ENCODE measurements around the gene UQCC2. TPM values are rescaled to one million over a fixed set of nuclear protein-coding genes. Genes with fewer than 3 reads are reported as not detected.
A peak's percentile ranks its signal among the peaks of the same experiment; 100 is the strongest.

UQCC2 gene
- total and polyA plus RNA-seq, 2 of the 8 experiments (the other 6 are each of a cell fraction or from before 2014, with no cell fraction given) = 52.1 to 104 TPM

DNA sequence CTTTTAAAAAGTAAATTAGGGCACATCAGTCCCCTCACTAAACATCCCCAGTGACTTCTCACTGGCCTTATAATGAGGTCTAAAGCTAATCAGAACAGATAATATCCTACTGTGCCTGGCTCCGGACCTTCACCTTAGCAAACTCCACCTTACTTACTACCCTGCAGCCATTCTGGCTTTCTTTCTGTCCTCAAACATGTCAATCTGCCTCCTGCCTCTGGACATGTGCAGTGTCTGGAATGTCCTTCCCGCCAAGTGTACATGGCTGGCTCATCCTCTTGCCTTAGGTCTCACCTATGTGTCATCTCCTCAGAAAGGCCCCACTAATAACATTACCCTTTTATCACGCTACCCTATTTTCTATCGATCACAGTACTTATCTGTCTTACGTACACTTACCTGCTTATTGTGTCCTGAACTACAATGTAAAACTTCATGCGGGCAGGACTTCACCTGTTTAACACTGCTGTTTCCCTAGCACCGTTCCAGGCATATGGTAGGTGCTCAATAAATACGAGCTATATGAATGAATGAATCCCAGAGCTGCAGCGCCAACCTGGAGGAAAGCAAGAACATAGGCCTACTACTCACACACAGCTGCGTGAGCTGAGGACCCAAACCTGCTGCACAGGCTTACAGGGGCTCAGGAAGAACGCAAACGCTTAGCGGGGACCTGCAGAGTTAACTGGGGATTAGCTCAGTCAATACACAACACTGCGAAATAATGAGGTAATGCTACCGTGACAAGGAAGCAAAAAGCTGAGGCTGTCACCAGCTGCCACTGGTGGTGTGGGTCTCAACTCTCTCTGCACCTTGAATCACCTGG, 991 bp downstream of the UQCC2 start (continued):
- TF ChIP-seq, protein P1, sequence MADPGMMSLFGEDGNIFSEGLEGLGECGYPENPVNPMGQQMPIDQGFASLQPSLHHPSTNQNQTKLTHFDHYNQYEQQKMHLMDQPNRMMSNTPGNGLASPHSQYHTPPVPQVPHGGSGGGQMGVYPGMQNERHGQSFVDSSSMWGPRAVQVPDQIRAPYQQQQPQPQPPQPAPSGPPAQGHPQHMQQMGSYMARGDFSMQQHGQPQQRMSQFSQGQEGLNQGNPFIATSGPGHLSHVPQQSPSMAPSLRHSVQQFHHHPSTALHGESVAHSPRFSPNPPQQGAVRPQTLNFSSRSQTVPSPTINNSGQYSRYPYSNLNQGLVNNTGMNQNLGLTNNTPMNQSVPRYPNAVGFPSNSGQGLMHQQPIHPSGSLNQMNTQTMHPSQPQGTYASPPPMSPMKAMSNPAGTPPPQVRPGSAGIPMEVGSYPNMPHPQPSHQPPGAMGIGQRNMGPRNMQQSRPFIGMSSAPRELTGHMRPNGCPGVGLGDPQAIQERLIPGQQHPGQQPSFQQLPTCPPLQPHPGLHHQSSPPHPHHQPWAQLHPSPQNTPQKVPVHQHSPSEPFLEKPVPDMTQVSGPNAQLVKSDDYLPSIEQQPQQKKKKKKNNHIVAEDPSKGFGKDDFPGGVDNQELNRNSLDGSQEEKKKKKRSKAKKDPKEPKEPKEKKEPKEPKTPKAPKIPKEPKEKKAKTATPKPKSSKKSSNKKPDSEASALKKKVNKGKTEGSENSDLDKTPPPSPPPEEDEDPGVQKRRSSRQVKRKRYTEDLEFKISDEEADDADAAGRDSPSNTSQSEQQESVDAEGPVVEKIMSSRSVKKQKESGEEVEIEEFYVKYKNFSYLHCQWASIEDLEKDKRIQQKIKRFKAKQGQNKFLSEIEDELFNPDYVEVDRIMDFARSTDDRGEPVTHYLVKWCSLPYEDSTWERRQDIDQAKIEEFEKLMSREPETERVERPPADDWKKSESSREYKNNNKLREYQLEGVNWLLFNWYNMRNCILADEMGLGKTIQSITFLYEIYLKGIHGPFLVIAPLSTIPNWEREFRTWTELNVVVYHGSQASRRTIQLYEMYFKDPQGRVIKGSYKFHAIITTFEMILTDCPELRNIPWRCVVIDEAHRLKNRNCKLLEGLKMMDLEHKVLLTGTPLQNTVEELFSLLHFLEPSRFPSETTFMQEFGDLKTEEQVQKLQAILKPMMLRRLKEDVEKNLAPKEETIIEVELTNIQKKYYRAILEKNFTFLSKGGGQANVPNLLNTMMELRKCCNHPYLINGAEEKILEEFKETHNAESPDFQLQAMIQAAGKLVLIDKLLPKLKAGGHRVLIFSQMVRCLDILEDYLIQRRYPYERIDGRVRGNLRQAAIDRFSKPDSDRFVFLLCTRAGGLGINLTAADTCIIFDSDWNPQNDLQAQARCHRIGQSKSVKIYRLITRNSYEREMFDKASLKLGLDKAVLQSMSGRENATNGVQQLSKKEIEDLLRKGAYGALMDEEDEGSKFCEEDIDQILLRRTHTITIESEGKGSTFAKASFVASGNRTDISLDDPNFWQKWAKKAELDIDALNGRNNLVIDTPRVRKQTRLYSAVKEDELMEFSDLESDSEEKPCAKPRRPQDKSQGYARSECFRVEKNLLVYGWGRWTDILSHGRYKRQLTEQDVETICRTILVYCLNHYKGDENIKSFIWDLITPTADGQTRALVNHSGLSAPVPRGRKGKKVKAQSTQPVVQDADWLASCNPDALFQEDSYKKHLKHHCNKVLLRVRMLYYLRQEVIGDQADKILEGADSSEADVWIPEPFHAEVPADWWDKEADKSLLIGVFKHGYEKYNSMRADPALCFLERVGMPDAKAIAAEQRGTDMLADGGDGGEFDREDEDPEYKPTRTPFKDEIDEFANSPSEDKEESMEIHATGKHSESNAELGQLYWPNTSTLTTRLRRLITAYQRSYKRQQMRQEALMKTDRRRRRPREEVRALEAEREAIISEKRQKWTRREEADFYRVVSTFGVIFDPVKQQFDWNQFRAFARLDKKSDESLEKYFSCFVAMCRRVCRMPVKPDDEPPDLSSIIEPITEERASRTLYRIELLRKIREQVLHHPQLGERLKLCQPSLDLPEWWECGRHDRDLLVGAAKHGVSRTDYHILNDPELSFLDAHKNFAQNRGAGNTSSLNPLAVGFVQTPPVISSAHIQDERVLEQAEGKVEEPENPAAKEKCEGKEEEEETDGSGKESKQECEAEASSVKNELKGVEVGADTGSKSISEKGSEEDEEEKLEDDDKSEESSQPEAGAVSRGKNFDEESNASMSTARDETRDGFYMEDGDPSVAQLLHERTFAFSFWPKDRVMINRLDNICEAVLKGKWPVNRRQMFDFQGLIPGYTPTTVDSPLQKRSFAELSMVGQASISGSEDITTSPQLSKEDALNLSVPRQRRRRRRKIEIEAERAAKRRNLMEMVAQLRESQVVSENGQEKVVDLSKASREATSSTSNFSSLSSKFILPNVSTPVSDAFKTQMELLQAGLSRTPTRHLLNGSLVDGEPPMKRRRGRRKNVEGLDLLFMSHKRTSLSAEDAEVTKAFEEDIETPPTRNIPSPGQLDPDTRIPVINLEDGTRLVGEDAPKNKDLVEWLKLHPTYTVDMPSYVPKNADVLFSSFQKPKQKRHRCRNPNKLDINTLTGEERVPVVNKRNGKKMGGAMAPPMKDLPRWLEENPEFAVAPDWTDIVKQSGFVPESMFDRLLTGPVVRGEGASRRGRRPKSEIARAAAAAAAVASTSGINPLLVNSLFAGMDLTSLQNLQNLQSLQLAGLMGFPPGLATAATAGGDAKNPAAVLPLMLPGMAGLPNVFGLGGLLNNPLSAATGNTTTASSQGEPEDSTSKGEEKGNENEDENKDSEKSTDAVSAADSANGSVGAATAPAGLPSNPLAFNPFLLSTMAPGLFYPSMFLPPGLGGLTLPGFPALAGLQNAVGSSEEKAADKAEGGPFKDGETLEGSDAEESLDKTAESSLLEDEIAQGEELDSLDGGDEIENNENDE (IDR thresholded peaks at IDR 0.05; ENCODE audit: insufficient replicate concordance, low read length) = no peak
- TF ChIP-seq CHD1 (IDR thresholded peaks at IDR 0.05; ENCODE audit: low read depth, low read length) (no peak), HDAC6 (IDR thresholded peaks at IDR 0.05; ENCODE audit: low read depth, low read length) (no peak), SIN3A (conservative IDR thresholded peaks at IDR 0.05 in 1 of 2, IDR thresholded peaks at IDR 0.05 in 1 of 2; ENCODE audit: low read depth in 1 of 2, low read length in 2 of 2) (no peak)
- TF ChIP-seq, protein P2, sequence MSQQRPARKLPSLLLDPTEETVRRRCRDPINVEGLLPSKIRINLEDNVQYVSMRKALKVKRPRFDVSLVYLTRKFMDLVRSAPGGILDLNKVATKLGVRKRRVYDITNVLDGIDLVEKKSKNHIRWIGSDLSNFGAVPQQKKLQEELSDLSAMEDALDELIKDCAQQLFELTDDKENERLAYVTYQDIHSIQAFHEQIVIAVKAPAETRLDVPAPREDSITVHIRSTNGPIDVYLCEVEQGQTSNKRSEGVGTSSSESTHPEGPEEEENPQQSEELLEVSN (IDR thresholded peaks at IDR 0.05) = 0 out of 2 replicates have a peak, but pooled peaks have one; percentile 25
